ENCODE data around the gene NUP85. TPM values are rescaled to one million over a fixed set of nuclear protein-coding genes. Genes with fewer than 3 reads are reported as not detected.

NUP85 gene
- total RNA-seq, 4 donors from 2014 or later = 28.9 to 48.8 (median 41.0) TPM

GRCh38 chr17:75272848-75273184, 67.3 kb downstream of the NUP85 start:
- TF ChIP-seq, protein P1, sequence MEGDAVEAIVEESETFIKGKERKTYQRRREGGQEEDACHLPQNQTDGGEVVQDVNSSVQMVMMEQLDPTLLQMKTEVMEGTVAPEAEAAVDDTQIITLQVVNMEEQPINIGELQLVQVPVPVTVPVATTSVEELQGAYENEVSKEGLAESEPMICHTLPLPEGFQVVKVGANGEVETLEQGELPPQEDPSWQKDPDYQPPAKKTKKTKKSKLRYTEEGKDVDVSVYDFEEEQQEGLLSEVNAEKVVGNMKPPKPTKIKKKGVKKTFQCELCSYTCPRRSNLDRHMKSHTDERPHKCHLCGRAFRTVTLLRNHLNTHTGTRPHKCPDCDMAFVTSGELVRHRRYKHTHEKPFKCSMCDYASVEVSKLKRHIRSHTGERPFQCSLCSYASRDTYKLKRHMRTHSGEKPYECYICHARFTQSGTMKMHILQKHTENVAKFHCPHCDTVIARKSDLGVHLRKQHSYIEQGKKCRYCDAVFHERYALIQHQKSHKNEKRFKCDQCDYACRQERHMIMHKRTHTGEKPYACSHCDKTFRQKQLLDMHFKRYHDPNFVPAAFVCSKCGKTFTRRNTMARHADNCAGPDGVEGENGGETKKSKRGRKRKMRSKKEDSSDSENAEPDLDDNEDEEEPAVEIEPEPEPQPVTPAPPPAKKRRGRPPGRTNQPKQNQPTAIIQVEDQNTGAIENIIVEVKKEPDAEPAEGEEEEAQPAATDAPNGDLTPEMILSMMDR (IDR thresholded peaks at IDR 0.05; ENCODE audit: low read depth) = no peak

GRCh38 chr17:75273977-75274708, 68.7 kb downstream of the NUP85 start:
- TF ChIP-seq, protein P1 (IDR thresholded peaks at IDR 0.05; ENCODE audit: low read depth) = no peak

- TF ChIP-seq, protein P1 (IDR thresholded peaks at IDR 0.05; ENCODE audit: low read depth) = no peak
Measured at GRCh38 chr17:75277664-75278071, 72.2 kb downstream of the NUP85 start.

- TF ChIP-seq, protein P1 (IDR thresholded peaks at IDR 0.05; ENCODE audit: low read depth) = no peak
Measured at GRCh38 chr17:75285123-75285522, 79.6 kb downstream of the NUP85 start.

Other genes with a start within 250 kb of the NUP85 start
- gene HID1, start 232.9 kb upstream of the NUP85 start, total RNA-seq = 10 to 100 TPM in 1 of 4 donors, 1 to 10 TPM in 3; 3.2 to 16.6 (median 3.6) TPM
- gene CDR2L, start 218.0 kb upstream of the NUP85 start, total RNA-seq = 1 to 10 TPM; 5.1 to 8.5 (median 5.9) TPM
- 10 to 100 TPM; 34.8 to 53.5 (median 45.1) TPM for gene MRPL58, start 193.0 kb upstream of the NUP85 start, total RNA-seq
- 100 to 1,000 TPM; 236 to 509 (median 283) TPM for gene ATP5PD, start 158.7 kb upstream of the NUP85 start, total RNA-seq
- gene KCTD2, start 158.5 kb upstream of the NUP85 start, total RNA-seq = 10 to 100 TPM; 18.9 to 30.8 (median 24.2) TPM
- gene SLC16A5, start 117.7 kb upstream of the NUP85 start, total RNA-seq = 10 to 100 TPM; 11.7 to 30.0 (median 13.2) TPM
- gene ARMC7, start 95.7 kb upstream of the NUP85 start, total RNA-seq = 1 to 10 TPM; 3.1 to 7.0 (median 6.1) TPM
- 10 to 100 TPM; 35.4 to 92.3 (median 69.9) TPM for gene NT5C, start 73.9 kb upstream of the NUP85 start, total RNA-seq
- gene JPT1, start 51.2 kb upstream of the NUP85 start, total RNA-seq = 10 to 100 TPM; 18.7 to 41.1 (median 22.8) TPM
- gene SUMO2, start 22.7 kb upstream of the NUP85 start, total RNA-seq = 10 to 100 TPM; 41.1 to 77.0 (median 69.2) TPM
- gene GGA3, start 55.9 kb downstream of the NUP85 start, total RNA-seq = 10 to 100 TPM; 21.5 to 36.0 (median 25.0) TPM
- gene MRPS7, start 56.2 kb downstream of the NUP85 start, total RNA-seq = 10 to 100 TPM; 25.7 to 42.8 (median 38.5) TPM
- 10 to 100 TPM; 14.3 to 44.2 (median 31.1) TPM for gene MIF4GD, start 65.6 kb downstream of the NUP85 start, total RNA-seq
- 10 to 100 TPM in 3 of 4 donors, 1 to 10 TPM in 1; 8.4 to 18.5 (median 14.3) TPM for gene SLC25A19, start 83.8 kb downstream of the NUP85 start, total RNA-seq
- gene GRB2, start 200.0 kb downstream of the NUP85 start, total RNA-seq = 100 to 1,000 TPM in 2 of 4 donors, 10 to 100 TPM in 2; 69.3 to 133 (median 114) TPM

All from subcutaneous adipose tissue (tissue), 4 donors.